ENCODE measurements around the gene CEP162.
"Not testable (repeated sequence)": the region's sequence is repeated elsewhere in the genome, so short reads cannot be mapped to it uniquely, and the experiment has no call there.

Gene CEP162

DNA sequence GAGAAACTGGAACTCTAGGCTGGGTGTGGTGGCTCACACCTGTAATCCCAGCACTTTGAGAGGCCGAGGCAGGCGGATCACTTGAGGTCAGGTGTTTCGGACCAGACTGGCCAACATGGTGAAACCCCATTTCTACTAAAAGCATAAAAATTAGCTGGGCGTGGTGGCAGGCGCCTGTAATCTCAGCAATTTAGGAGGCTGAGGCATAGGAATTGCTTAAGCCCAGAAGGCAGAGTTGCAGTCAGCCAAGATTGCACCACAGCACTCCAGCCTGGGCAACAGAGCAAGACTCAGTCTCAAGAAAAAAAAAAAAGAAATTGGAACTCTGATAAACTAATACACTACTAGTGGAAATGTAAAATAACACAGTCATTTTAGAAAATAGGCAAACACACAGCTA lies 3.8 kb downstream of the CEP162 start:
- FAIRE-seq, result not testable (repeated sequence)

DNA sequence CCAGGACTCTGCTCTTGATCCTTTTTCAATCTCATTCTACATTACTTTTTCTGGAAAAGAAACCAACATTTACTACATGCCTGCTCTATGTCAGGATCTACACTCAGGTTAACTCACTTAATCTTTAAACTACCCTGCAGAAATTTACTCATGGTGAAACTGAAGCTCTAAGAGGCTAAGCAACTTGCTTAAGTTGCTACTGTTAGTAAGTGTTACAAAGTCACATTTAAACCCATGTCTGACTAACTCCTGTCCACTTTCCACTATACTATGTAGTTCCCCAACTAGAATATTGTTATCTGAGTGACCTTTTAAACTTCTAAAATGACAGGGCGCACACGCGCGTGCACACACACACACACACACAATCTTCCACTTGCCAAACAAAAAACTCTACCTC lies 5.0 kb downstream of the CEP162 start:
- no peak for FAIRE-seq

DNA sequence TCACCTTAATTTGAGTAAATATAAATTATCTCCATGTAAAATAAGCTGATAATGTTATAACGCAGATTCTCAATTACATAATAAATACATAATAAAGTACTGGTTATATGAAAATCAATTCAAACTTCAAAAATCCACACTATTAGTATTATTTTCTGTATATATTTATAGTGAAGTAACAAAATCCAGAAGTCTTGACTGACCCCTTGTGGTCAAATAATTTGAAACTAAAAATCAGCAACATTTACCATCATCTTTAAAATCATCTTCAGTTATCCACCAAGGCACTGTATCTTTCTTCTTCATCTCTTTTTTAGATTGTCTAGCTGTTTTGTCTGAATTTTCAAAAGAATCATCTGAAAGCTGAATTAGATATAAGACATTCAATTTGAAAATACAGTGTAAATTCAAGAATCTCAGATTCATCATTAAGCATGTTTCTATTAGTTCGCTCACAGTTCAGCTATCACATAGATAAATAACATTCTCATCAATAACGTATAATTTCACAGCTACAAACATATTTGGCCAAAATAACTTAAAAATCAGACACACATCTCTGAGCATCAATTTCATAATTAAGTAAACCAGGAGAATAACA lies 6.5 kb downstream of the CEP162 start:
- peak; percentile 95 for FAIRE-seq

DNA sequence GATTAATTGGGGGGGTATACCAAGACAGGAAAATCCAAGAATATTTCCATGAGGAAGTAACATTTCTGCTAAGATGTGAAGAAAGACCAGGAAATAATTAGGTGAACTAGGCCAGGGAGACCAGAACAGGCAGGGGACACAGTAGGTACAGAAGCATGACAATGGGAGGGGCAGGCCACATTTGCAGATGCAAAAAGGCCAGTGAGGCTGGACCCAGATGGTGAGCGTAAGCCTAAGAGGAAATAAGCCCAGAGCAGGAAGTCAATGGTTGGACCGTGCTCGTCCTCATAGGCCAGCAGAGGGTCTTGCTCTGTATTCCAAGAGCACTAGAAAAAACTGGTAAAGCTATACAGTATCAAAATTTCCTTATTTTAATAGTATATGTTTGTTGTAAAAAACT lies 9.4 kb downstream of the CEP162 start:
- no peak for FAIRE-seq

GRCh38 chr6:84213217-84213616 lies 14.2 kb downstream of the CEP162 start:
- no peak for FAIRE-seq

DNA sequence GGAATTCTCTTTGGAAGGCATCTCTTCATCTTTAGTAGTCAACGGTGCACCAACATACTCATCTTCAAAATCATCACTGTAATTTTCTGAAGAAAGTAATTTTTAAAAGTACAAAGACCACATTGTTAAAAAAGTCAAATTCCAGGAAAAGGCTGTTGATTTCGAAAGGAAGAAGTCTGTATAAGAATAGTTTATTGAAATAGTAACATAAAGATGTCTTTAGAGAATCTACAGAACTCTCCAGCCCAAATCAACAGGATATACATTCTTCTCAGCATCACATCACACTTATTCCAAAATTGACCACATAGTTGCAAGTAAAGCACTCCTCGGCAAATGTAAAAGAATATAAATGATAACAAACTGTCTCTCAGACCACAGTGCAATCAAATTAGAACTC lies 23.4 kb downstream of the CEP162 start:
- no peak for FAIRE-seq

GRCh38 chr6:84199987-84200386 lies 27.5 kb downstream of the CEP162 start:
- not testable (repeated sequence) for FAIRE-seq

DNA sequence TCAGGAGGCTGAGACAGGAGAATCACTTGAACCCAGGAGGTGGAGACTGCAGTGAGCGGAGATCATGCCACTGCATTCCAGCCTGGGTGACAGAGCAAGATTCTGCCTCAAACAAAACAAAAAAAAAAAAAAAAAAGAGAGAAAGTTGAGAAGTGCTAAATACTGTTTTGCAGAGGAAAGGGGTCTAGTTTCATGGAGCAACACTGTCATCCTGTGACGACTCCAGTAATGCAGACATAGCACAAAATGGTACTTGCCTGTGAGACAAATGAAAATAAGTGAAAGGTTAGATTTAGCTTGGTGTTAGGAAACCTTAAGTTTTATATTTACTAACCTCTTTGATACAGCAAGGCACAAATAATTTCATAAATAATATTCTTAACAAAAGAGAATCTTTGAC lies 29.7 kb downstream of the CEP162 start:
- no peak for FAIRE-seq

DNA sequence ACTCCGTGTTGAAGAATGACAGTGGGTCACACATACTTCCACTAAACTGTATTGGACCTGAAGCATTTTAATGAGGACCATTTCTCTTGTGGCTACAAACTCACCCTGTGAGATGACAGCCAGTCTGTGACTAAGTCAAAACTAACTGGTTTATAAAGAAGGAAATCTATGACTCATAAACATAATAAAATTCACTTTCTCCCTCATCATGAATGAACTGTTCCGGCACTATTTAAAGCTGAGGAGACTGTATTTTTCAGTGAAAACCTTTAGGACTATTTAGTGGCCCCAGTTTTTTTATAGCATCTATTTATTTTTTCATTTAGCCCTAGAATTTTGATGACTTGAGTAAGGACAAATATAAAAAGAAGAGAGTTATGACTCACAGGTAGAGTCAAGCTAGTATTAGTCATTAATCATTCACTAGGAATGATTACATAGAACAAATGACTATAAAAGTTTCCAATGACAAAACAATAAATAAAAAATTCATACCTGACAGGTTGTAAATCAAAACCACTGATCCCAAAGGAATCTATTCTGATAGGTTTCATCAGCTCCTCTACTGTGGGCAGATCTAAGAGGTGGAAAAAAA lies 34.2 kb downstream of the CEP162 start:
- FAIRE-seq, result peak; percentile 96

DNA sequence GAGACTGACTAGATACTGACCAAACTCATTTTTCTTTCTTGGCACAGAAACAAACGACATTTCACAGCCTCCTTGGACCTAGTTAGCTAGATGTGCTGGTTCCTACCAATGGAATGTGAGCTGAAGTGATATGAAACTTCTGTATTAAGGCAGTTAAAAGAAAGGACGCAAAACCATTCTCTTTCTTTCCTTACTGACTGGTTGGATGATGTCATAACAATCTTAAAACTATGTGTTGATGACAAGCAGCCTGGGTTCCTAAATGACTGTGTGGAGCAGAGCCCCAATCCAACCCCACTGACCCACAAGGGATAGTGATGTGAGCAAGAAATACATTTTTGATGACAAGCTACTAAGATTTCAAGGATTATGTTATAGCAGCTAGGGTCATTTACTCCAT lies 35.6 kb downstream of the CEP162 start:
- FAIRE-seq, result no peak

DNA sequence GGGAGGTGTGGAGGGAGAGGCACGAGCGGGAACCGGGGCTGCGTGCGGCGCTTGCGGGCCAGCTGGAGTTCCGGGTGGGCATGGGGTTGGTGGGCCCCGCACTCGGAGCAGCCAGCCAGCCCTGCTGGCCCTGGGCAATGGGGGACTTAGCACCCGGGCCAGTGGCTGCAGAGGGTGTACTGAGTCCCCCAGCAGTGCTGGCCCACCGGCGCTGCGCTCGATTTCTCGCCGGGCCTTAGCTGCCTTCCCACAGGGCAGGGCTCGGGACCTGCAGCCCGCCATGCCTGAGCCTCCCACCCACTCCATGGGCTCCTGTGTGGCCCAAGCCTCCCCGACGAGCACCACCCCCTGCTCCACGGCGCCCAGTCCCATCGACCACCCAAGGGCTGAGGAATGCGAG lies 38.1 kb downstream of the CEP162 start:
- FAIRE-seq, result not testable (repeated sequence)

GRCh38 chr6:84183430-84183829 lies 44.0 kb downstream of the CEP162 start:
- no peak for FAIRE-seq

- no peak for FAIRE-seq
Observed at GRCh38 chr6:84182001-84182400, 45.4 kb downstream of the CEP162 start.

DNA sequence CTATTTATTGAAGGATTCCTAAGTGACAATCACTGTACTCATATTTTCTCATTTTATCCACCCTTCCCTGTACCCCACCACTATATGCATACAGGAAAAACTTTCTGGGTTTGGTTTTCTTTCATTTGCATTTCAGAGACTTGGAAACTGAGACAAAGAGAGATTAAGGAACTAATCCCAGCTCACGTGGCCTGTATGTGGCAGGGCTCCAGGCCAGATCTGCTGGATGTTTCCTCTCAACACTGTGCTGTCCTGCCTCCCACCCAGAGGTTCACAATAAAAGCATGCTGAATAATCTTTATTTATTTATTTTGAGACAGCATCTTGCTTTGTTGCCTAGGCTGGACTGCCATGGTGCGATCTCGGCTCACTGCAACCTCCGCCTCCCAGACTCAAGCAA lies 50.2 kb downstream of the CEP162 start:
- no peak for FAIRE-seq

DNA sequence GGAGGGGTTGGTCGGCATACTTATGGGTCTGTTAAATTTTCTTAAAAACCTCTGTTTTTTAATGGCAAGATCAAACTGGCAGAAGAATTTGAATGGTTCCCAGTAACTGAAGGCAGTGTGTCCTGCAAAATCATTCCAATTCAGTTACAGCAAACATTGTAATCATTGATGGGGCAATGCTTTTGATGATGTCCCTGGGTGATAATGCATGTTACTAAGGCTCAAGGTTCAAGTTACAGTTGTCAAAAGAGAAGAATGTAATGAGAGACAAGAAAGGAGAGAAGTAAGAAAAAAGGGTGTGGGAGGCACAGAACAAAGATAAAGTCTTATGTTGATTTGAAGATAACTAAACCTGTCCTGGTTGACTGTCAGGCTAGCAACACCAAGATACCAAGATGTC lies 54.9 kb downstream of the CEP162 start:
- no peak for FAIRE-seq

DNA sequence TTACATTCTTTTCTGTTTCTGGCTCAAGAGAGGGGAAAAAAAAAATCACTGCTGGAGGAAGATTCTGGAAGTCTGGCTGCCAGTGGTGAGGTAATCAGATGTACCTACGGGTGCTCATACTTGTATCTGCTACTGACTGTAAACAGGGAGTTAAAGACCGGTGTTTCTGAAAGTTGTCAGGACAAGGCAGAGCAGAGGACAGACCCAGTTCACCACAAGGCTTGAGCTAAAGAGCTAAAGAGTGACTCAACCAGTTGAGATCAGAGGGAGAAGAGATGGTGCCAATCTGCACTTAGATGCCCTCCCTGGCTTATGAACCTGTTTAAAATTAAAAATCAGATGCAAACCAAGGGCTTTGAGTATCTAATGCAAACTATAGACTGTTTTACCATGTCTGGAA lies 55.4 kb downstream of the CEP162 start:
- FAIRE-seq, result no peak

DNA sequence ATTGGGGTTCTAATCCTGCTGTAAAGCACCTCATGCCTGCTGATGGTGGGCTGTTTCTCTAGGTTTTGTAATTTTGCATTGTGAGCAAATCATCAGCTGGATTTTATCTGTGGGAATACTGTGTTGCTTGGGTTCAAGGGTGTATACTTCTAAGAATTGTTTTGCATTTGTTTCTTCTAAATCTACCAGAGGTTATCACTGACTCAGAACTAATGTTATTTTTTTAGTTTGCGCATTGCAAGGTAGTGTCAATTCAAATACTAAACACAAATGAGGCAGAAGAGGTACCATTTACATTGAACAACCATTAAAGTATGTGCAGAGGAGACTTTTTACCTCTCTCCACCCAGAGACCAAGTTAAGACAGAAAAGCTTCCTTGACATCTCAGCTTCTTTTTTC lies 60.0 kb downstream of the CEP162 start:
- no peak for FAIRE-seq

- FAIRE-seq, result no peak
Observed at GRCh38 chr6:84166395-84166794, 61.0 kb downstream of the CEP162 start.

- not testable (repeated sequence) for FAIRE-seq
Observed at GRCh38 chr6:84164328-84164727, 63.1 kb downstream of the CEP162 start.

DNA sequence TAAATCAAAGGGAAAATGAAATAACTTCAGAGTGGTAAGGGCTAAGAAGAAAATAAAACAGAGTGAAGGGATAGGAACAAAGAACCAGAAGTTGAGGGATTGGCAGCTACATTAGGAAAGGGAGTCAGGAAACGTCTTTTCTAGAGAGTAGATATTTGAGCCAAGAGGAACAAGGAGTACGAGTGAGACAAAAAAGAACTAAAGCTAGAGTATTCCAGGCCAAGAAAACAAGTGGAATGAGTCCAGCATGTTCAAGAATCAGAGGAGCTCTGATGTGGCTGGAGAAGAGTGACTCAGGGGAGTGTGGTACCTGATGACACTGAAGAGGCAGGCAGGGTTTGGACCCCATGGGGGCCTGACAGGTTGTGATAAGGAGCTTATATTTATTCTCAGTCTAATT lies 66.3 kb downstream of the CEP162 start:
- no peak for FAIRE-seq

DNA sequence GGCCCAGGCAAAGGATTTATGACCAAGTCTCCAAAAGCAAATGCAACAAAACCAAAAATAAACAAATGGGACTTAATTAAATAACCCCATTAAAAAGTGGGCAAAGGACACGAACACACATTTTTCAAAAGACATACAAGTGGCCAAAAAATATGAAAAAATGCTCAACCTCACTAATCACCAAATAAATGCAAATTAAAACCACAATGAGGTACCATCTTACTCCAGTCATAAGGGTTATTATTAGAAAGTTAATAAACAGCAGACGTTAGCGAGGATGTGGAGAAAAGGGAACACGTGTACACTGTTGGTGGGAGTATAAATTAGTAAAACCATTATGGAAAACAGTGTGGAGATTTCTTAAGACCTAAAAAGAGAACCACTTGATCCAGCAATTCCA lies 71.1 kb downstream of the CEP162 start:
- FAIRE-seq, result no peak

- FAIRE-seq, result no peak
Observed at GRCh38 chr6:84151669-84152068, 75.8 kb downstream of the CEP162 start.

- FAIRE-seq, result no peak
Observed at GRCh38 chr6:84150705-84151104, 76.7 kb downstream of the CEP162 start.

DNA sequence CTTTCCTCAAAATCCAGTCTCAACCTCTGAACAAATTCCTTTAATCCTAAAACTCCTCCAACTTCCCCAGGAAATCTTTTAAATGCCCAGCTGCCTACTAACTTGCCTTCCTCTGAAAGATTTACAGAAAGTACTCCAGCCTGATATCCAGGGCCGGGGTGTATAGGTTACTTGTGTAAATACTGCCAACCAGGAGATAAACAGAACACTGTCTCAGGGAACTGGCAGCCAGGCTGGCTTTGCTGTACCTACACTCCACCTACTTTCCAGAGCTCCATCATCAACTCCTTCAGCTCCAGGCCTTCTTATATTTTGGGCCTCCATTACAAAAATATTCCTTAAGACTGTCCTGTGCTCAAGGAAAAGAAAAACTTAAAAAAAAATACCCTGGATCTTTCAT lies 85.9 kb downstream of the CEP162 start:
- FAIRE-seq, result no peak

- no peak for FAIRE-seq
Observed at GRCh38 chr6:84139311-84139710, 88.1 kb downstream of the CEP162 start.

Data from islet of Langerhans (tissue), 1 donor.